ENCODE data around the gene EIF4E2. TPM values are rescaled to one million over a fixed set of nuclear protein-coding genes. Genes with fewer than 3 reads are reported as not detected.
A peak's percentile ranks its signal among the peaks of the same experiment; 100 is the strongest.
"Not testable (repeated sequence)": the region's sequence is repeated elsewhere in the genome, so short reads cannot be mapped to it uniquely, and the experiment has no call there.

The EIF4E2 gene
- total and polyA plus RNA-seq, 8 donors, result 17.8 to 33.0 (median 26.8) TPM

GRCh38 chr2:232529806-232530547 is 20.5 kb upstream of the EIF4E2 start:
- no peak for TF ChIP-seq CTCF (IDR thresholded peaks at IDR 0.05)

GRCh38 chr2:232530626-232531260 is 19.7 kb upstream of the EIF4E2 start:
- Histone ChIP-seq H3K4me1 (no peaks in the 10 kb centered on the region), H3K27ac (no peak overlapping the region), H3K27me3 (no peaks in the 10 kb centered on the region), H3K36me3 (no peaks in the 10 kb centered on the region), H3K9me3 (no peaks in the 10 kb centered on the region), H3K4me3 (no peak overlapping the region)
- DNase-seq (peak in 2 of 6 donors; percentile 28 to 38), ATAC-seq (no peak), FAIRE-seq (no peak)
- TF ChIP-seq CTCF (IDR thresholded peaks at IDR 0.05), result no peak
- WGBS, 2 donors, result 51 to 52% methylated on average over 9 of the region's 9 CpGs
- intact Hi-C loops (cut with DNase I), result no loop called here

More at GRCh38 chr2:232529806-232530547, 20.5 kb upstream of the EIF4E2 start:
- Histone ChIP-seq H3K4me3 (no peak overlapping the region), H3K36me3 (no peaks in the 10 kb centered on the region), H3K4me1 (peaks cover 0 to 7% (median 3%) of the 10 kb centered on the region in 3 donors), H3K27ac (no peak overlapping the region), H3K9me3 (no peaks in the 10 kb centered on the region), H3K27me3 (no peaks in the 10 kb centered on the region)
- WGBS, 2 donors, result 76 to 89% methylated on average over 17 of the region's 17 CpGs
- intact Hi-C loops (cut with DNase I), result no loop called here
- no peak for FAIRE-seq
- no peak for ATAC-seq
- DNase-seq, result peak in 2 of 6 donors; percentile 42 to 48

GRCh38 chr2:232532419-232532818 is 18.1 kb upstream of the EIF4E2 start:
- 38 to 41% methylated on average over 9 of the region's 9 CpGs for WGBS, 2 donors
- Histone ChIP-seq H3K4me3 (no peak overlapping the region), H3K36me3 (no peaks in the 10 kb centered on the region), H3K27me3 (no peaks in the 10 kb centered on the region), H3K4me1 (no peaks in the 10 kb centered on the region), H3K9me3 (no peaks in the 10 kb centered on the region), H3K27ac (no peak overlapping the region)
- FAIRE-seq, result no peak
- no peak for ATAC-seq
- no peak for TF ChIP-seq CTCF (IDR thresholded peaks at IDR 0.05)
- intact Hi-C loops (cut with DNase I), result no loop called here
- peak in 2 of 6 donors; percentile 19 to 31 for DNase-seq

- ATAC-seq; H3K27me3 ChIP-seq; FAIRE-seq; H3K4me1 ChIP-seq; H3K27ac ChIP-seq; H3K4me3 ChIP-seq; intact Hi-C loops (cut with DNase I); H3K36me3 ChIP-seq; H3K9me3 ChIP-seq: not testable (repeated sequence)
- 78 to 87% methylated on average over 7 of the region's 7 CpGs for WGBS, 2 donors
- DNase-seq, result peak in 2 of 6 donors; percentile 11 to 25
These were observed 17.7 kb upstream of the EIF4E2 start for GRCh38 chr2:232532821-232533220.

GRCh38 chr2:232533944-232534710 is 16.4 kb upstream of the EIF4E2 start:
- peak in 2 of 6 donors; percentile 38 to 58 for DNase-seq
- no peaks in the 10 kb centered on the region for H3K27me3 ChIP-seq
- 83% methylated on average over 13 of the region's 13 CpGs for WGBS, 2 donors

More at GRCh38 chr2:232533944-232534710, 16.4 kb upstream of the EIF4E2 start:
- Histone ChIP-seq H3K4me3 (no peak overlapping the region), H3K4me1 (no peaks in the 10 kb centered on the region), H3K36me3 (no peaks in the 10 kb centered on the region), H3K9me3 (no peaks in the 10 kb centered on the region), H3K27ac (no peak overlapping the region)
- FAIRE-seq, result no peak
- no peak for ATAC-seq
- intact Hi-C loops (cut with DNase I), result no loop called here
- TF ChIP-seq CTCF (IDR thresholded peaks at IDR 0.05), result no peak

All from pancreas (tissue), 10 donors.